GM21723 (cell line): ENCODE results near the gene KCTD3.
A peak's percentile ranks its signal among the peaks of the same experiment; 100 is the strongest.

Experiments used
- ATAC-seq: cut with Tn5 transposase; IDR thresholded peaks from one replicate; pipeline ENCODE4 v1.9.1; 2021; ENCODE audit warnings: mild to moderate bottlenecking, moderate library complexity; ENCODE audit not compliant: unreplicated experiment

Gene KCTD3

DNA sequence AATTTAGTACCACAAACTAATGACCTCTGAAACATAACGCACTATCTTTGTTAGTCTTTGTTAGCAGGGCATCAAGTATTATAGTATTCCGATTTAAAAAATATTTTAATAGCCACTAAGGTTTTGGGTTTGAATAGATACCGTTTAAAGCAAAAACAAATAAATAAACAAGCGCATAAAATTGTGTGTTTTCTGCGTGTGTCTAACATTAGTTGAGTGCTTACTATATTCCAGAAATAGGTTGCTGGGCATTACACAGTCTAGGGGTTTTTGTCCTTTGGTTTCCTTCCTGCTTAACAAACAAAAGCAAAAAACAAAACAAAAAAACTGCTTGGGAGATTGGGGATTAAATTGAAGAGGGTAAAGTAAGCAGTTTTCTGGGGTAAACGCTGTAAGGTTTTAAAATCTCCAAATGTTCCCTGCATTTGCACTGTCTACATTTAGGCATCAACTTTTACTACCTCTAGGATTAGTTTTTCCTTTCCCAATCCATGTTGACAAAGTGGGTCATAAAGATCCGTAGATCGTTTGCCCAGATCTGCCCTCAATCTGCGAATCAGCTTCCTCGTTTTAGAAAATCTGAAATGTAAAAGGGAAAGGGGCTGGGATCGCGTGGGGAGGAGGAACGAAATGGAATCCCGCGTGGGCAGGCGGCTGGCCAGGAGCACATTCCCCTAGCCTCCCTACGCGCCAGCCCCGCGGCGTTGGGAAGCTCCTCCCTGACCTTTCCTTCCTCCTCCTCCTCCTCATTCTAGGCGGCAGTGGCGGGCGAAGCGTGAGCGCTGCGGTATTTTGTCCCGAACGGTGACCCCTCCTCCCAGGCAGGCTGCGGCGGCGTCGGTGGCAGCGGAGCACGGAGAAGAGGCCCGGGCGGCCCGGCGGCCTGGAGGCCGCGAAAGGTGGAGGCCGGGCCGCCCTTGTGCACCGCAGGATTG is at the start of gene KCTD3:
TSS of gene KCTD3 (plus strand) at position 749 of the 935 bp plus-strand sequence. CDS start 382 bp downstream, outside the sequence.
- ATAC-seq = peak; percentile 76

DNA sequence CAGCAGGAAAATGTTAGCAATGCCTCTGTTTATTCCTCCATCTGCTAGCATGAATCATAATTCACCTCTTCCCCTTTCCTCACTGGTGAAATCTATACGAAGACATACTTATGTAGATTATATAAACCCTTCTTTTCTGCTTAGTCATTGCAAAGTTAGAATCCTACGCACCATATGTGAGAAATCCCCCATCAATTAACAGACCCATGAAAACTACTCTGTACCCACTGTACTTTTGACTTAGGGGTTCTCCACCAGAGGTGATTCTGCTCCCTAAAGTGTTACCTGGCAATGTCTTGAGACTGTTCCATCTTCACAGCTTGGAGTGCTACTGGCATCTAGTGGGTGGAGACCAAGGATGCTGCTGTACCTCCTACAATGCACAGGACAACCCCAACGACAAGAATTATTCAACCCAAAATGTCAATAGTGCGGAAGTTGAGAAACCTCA is 49.6 kb upstream of the KCTD3 start:
- ATAC-seq = no peak

DNA sequence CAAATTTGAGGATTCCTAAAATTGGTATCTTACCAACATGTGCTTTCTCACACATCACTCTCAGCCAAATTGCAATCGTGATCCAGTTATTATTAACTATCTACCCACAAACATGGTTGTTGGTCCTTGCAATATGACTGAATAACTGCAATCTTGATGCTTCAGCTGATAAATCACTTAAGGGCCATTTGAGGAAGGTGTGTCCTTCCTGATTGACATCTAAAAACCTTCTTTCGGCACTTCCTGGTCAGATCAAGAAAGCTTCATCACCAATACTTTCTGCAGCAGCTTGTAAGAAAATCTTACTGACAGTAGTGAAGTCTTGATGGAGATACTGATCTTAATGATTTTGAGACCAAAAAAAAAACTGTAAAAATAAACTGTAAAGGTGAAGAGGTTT is 48.5 kb upstream of the KCTD3 start:
- no peak for ATAC-seq

DNA sequence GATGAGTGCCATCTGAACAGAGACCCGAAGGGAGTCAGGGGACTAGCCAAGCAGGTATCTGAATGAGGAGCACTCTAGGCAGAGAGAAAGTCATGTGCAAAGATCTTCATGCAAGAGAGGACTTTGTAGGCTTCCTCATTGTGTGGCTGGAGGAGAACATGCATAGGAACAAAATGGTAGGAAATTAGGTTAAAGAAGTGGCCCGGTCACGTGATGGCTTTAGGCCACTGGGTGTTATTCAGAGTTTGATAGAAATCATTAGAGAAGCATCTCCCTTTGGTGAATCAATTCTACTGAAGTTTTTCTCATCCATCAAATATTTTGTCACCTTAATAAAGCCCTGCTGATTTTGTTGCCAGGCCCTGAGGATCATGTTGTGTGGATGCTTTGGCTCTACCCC is 45.8 kb upstream of the KCTD3 start:
- ATAC-seq = no peak

DNA sequence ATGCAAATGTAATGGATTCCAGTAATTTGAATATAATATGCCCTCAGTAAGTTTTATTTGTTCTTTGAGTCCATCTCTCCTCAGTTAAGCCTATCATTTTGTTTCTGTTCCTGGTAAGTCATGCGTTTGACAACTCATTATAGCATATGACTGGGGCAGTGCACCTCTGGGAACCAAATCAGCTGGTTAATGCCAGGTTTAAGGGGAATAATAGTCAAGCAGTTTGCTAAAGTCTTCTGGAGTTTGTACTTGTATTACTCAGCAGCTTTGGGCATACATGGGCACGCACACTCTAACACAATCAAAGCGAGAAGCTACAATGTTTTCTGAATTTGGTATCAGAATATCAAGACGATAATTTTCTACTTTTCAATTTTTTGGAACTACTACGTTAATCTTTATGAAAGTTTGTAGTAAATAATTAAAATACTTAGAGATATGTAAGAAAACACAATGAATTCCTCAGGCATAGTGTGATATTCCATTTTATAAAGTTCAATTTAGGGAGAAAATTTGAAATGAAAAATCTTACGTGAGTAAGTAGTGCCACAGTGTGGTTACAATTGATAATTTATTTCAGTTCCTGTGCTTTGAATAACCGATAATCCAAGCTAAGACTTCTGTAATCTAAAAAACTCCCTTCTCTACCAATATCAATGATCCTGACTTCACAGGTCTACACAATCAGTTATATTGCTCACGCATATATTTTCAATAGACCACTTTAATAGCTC is 43.8 kb upstream of the KCTD3 start:
- no peak for ATAC-seq

DNA sequence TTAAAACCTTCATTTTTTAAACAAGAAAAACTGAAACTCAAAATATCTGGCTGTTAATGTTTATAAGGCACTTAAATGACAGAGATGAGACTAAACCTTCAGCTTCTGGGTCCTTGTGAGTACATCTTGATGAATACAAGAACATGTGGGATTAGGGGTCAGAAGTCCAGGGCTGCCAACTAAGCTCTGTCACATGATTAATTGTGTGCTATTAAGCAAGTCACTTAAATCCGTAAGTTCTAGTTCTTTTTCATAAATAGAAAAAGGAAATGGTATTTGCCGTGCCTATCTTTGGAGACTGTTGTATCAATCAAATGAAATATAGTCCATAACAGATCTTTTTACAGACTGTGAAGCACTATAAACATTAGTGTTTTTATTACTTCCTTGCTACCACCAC is 43.2 kb upstream of the KCTD3 start:
- ATAC-seq = no peak

DNA sequence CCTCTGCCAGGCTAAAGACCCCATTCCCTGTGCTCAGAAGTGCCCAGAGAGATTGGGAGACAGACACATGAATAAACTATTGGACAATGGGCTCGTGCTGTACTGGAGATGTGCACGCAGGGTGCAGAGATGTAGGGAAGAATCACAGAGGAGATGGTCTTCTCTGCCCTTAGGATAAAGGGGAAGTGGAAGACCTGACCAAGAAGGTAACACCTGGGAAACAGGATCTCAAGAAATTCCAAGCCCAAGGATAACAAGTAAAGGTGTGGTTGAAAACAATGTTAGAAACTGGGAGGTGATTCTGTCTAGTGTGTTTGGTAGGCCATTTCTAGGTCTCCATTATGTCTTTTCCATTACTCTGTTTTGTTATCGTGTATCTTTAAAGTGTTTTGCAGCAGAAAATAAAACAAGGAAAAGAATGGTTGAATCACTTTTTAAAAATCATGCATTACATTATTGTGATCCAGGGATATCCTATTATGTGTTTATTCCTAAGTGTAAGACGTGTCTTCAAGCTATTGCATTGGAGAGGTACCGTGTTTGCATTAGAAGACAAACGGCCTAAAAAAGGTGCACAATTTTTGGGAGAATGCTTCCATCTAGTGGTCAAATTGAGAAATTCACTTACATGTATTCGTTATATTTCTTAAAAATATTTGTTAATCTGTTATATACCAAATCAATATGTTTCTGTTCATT is 40.8 kb upstream of the KCTD3 start:
- peak; percentile 86 for ATAC-seq

DNA sequence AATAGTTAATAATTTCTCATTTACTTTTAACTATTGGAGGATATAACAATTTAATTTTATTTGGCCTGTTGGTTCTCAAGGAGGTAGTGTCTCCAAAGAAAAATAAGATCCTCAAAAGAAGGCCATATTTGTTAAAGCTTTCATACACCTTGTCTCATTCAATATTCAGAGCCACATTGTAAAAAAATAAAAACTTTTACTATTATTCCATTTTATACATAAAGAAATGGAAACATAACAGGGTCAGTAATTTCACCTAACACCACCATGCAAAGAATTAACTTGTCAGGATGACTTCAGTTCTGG is 40.3 kb upstream of the KCTD3 start:
- ATAC-seq = no peak

DNA sequence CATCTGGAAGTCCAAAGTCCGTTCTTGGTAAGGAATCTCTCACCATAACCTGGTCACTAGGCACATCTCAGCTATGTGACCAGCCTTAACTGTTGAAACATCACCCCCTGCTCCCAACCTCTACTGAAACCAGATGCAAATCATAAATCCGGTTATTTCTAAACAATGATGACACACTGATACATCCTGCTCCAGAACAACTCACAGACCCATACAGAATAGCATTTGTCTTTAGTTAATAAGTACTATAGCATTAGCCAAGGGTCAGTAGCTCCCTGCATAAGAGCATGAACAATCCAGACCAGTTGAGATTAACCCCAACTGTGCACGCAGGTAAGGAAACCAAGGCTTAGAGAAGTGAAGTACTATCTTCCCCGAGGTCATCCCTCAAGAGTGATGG is 38.0 kb upstream of the KCTD3 start:
- ATAC-seq = no peak

DNA sequence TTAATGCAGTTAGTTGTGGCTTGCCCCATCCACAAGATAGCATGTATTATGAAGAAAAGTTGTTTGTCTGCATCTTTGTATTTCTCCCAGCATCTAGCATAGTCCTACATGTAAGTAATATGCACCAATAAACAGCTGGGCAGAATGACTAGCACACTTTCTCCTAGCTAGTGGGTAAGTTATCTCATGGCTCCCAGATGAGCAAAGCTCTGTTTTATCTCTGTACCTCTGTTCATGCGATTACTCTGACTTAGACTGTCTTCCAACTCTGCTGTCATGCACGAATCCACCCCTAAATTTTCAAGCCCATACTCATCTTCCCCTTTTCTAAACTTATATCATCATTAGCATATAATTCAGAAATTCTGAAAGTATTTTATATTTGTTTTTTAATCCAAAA is 37.5 kb upstream of the KCTD3 start:
- ATAC-seq = no peak

DNA sequence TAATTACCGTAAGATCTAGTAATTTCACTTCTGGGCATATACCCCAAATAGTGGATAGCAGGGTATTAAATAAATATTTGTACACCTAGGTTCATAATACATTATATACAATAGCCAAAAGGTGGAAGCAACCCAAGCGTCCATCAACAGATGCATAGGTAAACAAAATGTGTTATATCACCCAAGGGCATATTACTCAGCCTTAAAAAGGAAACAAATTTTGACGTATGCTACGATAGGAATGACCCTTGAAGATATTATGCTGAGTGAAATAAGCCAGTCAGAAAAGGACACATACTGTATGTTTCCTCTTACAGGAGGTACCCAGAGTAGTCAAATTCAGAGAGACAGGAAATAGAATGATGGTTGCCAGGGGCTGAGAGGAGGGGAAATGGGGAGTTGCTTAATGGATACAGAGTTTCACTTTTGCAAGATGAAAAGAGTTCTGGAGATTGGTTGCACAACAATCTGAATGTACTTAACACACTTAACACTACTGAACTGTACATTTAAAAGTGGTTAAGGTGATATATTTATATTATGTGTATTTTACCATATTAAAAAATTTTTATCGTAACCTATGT is 36.6 kb upstream of the KCTD3 start:
- no peak for ATAC-seq

DNA sequence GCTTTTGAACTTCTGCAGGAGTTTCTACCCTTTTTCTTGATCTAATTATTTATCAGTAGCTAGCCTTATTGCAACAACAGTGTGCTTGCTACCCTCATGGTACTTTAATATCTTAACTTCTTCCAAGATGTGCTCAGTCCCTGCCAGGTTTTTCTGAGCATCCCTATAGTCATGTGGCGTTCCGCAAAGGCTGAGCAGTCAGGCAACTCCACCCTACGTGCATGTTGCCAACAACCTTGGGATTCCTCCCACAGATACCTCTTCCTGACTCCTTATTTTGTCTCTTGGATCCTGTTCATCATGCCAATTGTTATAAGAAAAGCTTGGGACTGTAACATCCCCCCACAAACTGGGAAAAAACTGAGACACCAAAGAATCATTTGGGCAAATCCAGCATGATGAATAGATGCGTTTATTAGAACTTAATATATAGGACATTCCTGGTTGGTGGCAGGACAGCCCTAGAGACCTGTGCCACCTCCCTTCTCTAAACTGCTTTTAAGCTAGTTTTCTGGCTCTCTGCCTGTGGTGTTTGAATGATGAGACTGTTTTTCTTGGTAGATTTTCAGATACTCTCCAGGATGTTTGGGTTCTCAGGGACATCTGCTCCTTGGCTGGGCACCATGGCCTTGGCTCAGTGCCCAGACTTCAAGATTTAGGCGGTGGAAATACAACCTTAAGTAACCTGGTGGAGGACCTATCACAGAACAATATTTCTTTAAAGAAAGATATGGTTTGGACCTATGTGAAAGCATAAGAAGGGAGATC is 27.1 kb upstream of the KCTD3 start:
- ATAC-seq = no peak

DNA sequence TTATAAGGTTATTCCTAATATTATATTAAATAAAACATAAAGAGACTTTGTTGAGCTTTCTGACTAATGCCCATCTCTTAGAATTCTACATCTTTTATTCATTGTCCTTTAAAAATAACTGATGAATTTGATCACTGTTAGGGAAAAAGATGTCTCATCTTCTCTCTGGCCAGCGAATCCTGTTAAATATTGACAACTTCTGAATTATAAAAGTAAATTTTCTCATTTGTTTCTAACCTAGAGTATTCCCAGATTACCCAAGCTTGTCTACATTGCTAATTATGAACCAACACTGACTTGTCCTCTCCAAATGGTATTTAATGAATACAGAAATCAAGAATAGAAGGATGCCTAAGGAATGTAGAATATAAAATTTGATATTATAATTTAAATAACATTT is 24.8 kb upstream of the KCTD3 start:
- ATAC-seq = no peak

DNA sequence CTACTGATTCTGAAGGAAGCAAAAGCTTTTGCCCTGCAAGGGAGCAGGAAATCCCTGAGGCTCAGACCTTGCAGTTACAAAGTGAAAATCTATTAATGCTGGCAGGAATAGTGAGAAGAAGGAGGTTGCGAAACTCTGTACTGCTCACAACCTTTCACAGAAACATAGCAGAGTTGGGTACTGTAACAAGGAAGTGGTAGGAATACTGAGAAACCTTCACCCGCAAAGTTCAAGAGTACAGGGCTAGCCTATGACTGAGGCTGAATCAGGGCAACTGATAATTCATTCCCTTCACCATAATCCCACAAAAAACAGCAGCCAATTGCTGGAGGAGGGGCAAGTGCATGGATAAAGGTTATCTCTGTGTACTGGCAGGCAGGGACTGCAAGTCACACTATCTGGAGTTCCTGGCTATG is 23.9 kb upstream of the KCTD3 start:
- peak; percentile 96 for ATAC-seq

DNA sequence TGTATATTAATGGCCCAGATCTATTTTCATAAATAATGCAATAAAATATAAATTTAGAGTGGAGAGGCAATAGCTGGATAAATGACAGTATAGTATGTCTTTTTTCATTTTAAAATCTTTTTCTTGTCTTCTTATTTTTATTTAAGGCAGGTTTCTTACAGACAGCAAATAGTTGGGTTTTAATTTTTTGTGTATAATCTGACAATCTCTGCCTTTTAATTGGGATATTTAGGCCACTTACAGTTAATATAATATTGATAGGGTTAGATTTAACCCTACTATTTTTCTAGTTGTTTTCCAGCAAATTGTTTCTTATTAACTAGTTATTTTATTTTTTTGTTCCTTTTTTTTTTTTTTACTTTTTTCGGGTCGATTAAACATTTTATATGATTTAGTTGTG is 23.3 kb upstream of the KCTD3 start:
- no peak for ATAC-seq

DNA sequence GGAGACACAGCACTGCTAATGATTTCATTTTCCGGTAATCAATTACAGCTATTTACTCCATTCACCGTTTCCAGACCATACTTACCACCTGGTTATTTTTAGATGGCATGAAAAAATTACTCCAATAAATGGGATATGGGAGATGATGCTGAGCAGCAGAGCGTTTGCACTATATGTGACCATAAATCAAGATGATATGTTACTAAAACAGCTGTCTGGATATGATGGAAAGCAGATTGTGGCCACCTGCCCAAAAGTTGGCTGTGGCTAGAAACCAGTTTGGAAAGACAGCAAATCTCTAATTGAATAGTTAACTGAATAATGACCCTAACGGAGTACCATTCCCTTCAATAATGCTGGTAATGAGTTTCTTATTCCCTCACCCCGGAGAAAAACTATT is 22.5 kb upstream of the KCTD3 start:
- ATAC-seq = no peak

DNA sequence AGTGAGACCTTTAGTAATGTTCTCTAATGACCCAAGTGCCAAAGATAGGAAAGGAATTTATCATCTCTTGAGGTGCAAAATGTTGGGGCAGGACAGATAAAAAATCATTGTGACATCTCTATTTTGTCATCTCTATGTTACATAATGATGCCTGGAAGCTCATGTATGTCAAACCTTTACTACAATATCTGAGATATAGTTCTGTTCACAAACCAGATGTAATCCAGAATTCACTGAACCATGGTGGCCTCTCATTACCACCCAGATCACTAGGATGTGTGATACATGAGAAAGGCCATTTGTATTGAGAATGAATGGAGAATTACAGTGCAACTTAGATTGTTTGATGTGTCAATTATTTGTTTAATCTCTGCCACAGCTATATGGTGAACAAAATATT is 22.0 kb upstream of the KCTD3 start:
- ATAC-seq = no peak

DNA sequence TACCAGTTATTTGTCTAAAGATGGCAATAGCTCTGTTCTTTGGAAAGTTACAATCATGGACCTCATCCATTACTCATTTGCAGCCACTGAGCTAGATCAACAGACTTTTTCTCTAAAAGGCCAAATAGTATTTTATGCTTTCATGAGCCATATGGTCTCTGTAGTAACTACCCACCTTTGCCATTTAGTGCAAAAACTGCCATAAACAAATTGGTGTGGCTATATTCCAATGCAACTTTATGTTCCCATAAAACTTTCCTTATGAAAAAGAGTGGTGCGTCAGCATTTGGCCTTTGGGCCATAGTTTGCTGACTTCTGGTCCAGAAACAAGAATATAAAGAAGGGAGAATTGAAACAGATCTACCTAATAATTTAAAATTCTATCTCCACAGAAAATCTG is 20.1 kb upstream of the KCTD3 start:
- no peak for ATAC-seq

DNA sequence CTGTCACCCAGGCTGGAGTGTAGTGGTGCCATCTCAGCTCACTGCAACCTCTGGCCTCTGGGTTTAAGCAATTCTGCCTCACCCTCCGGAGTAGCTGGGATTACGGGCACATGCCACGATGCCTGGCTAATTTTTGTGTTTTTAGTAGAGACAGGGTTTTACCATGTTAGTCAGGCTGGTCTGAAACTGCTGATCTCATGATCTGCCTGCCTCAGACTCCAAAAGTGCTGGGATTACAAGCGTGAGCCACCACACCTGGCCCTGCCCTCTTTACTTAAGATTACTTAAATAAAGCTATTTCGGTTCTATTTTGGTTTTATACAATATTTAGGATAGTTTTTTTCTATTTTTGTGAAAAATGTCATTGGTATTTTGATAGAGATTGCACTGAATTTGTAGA is 15.3 kb upstream of the KCTD3 start:
- ATAC-seq = no peak

DNA sequence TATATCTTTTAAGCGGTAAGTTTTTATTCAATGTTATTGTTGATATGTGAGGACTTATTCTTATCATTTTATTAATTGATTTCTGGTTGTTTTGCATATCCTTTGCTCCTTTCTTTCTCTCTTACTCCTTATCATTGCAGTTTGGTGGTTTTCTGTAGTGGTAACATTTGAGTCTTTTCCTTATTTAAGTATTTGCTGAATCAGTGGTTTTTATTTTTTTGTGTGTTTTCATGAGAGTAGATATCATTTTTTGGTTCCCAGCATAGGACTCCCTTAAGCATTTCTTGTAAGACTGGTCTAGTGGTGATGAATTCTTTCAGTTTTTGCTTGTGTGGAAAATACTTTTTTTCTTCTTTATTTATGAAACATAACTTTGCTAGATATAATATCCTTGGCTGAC is 12.2 kb upstream of the KCTD3 start:
- no peak for ATAC-seq

DNA sequence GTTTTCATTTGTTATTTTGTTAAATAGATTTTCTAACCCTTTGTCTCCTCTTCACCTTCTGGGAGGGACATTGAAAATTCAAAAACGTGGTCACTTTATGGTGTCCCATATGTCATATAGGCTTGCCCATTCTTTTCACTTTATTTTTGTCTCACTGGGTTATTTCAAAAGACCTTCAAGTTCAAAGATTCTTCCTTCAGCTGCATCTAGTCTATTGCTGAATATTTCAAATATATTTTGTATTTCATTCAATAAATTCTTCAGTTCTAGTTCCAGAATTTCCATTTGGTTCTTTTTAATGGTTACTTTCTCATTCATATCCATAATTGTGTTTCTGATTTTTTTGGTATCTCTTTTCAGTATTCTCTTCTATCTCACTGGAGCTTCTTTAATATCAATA is 11.6 kb upstream of the KCTD3 start:
- ATAC-seq = no peak
